Epidermal melanocyte (primary cell): Measurements from ENCODE around the gene MCCC2.
"Not testable (repeated sequence)": the region's sequence is repeated elsewhere in the genome, so short reads cannot be mapped to it uniquely, and the experiment has no call there.

Experiments
- DNase-seq: peaks from one replicate; pipeline ENCODE4 v3.0.0; 2011; ENCODE audit warnings: low spot score; ENCODE audit not compliant: insufficient read length

The MCCC2 gene

DNA sequence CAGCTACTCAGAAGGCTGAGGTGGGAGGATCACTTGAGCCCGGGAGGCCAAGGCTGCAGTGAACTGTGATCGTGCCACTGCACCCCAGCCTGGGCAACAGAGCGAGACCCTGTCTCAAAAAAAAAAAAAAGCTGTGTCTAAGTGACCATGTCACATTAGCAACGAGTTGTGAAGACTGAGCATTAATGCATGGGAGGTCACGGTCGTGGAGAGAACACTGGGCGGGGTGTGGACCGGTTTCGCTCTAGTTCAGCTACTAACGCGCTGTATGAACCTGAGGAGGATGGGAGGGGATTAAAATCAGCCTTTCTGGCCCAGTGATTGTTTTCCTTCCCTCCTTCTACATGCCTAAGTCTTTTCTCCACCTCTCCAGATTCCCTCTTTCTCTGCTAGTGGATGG is 75.2 kb downstream of the MCCC2 start:
- no peak for DNase-seq

DNA sequence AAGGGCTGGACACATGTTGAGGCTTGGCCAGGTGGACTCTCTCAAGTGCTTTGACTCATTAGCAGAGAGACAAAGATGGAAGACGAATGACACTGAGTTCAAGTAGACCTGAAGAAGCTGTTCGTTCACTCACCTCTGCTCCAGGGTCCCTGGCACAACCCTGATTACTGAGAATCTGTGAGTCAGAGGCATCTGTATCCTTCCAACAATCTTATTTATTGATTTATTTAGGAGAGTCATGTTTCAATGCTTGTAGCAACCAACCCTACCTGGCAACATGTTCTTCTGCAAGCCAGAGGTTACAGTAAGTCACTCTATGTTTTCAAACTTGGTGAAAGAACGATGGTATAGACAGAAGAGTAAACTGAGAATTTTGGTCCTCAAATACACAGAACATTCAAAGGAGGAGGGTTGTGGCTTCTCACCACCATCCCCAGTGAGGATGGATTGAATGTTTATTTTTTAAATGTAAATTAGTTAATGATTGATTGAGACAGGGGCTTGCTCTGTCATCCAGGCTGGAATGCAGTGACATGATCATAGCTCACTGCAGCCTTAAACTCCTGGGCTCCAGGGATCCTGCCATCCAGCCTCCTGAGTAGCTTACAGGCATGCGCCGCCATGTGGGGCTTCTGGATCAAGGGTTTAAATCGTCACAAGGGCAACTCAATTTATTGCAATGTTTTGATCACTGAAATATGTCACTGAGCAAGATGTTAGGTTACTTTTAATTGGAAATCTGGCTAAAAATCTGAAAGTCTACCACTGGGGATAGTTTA is 76.2 kb downstream of the MCCC2 start:
- DNase-seq = no peak

DNA sequence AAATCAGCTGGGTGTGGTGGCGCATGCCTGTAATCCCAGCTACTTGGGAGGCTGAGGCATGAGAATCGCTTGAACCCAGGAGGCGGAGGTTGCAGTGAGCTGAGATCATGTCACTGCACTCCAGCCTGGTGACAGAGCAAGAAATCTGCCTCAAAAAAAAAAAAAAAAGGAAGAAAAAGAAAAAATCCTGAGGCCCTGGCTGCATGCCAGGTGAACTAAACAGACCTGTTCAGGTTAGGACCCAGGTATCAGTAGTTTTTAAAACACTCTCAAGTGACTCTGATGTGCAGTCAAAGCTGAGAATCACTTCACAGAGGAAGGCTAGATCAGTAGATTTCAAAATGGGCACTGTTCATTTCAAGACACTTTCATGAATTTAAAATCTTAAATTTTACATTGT is 77.5 kb downstream of the MCCC2 start:
- not testable (repeated sequence) for DNase-seq

DNA sequence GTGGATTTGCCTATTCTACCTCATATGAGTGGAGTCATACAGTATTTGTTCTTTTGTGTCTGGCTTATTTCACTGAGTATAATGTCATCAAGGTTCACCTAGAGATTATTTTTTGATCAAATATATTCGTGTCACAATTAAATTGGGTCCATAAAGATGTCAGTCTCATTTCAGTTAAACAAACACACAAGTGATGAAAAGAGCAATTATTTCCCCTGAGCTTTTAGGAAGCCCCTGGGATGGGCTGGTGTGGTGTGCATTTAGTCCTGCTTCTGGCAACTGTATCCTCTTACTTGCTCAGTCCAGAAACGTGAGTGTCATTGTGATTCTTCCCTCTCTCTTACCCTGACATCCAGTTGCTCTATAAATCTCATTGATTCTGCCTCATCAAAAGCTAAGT is 79.2 kb downstream of the MCCC2 start:
- DNase-seq = no peak

DNA sequence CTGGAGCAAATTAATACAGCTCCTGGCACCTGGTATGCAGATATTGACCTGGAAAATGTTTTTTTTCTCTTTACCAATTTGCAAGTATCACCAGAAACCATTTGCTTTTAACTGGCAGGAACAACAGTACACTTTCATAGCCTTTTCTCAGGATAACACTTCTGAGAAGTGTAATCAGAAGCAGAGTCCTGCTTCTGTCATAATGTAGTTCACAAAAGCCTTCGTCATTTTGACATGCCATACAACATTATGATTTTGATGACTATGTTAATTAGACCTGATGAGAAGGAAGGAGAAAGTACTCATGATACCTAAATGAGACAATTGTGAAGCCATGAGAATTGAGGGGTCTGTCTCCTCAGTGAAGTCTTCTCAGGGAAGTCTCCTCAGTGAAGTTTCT is 90.8 kb downstream of the MCCC2 start:
- no peak for DNase-seq

DNA sequence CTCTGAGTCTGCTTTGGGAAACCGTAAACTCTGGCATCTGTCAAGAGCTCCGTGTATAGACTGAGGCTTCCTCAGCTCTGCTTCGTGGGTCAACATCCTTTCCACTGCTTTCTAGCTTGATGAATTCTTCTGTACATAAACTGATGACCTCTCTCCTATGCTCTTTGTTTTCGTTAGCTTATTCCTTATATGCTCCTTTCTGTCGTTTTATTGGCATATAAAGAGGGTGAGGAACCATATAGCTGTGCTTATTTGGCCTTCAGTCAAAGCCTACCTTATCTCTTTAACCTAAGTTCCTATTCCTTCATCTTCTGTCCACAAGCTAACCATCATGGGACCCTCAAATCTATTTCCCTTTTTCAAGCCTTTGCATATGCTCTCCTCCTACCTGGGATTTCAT is 92.6 kb downstream of the MCCC2 start:
- DNase-seq = no peak

DNA sequence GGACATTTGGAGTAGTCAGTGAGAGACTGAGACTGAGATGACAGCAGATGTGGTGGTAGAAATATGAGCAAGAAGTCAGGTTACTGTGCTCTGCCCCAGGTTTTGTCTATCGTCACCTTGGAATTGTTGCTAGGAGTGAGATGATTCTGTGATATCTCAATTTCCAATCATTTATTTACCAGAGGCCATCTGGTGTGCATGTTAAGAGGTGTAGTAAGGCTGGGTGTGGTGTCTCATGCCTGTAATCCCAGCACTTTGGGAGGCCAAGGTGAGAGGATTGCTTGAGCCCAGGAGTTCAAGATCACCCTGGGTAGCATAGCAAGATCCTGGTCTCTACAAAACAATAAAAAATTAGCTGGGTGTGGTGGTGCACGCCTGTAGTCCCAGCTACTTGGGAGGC is 93.4 kb downstream of the MCCC2 start:
- DNase-seq = no peak

DNA sequence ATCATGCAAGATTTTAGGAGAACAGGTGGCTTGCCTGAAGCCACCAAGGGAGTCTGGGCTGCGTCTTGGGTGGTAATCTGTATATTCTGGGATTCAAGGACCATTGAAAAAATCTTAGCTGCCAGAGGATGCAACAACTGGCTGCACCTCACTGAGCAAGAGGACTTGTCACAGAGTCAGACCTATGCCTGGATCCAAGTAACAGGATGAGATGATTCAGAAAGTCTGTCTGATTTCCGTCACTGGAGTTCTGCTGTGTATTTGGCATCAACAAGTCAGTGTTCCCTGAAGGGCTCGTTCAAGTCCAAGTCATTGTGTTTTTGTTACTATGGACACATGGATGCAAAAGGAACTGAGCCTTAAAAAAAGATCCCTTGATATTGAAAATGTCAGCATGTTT is 94.2 kb downstream of the MCCC2 start:
- no peak for DNase-seq

DNA sequence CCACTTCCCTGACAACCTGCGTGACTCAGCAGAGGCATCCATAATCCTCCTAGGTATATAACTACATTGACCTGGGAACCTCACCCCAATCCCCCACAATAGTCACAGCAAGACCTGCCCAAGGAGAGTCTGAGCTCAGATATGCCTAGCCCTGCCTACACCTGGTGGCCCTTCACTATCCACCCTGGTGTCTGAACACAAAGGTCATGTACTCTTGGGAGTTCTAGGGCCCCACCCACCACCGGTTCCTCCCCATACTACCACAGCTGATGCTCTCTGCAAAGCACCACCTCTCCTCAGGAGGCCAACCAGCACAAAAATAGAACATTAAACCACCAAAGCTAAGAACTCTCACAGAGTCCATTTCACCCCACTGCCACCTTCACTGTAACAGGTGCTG is 97.2 kb downstream of the MCCC2 start:
- DNase-seq = no peak

DNA sequence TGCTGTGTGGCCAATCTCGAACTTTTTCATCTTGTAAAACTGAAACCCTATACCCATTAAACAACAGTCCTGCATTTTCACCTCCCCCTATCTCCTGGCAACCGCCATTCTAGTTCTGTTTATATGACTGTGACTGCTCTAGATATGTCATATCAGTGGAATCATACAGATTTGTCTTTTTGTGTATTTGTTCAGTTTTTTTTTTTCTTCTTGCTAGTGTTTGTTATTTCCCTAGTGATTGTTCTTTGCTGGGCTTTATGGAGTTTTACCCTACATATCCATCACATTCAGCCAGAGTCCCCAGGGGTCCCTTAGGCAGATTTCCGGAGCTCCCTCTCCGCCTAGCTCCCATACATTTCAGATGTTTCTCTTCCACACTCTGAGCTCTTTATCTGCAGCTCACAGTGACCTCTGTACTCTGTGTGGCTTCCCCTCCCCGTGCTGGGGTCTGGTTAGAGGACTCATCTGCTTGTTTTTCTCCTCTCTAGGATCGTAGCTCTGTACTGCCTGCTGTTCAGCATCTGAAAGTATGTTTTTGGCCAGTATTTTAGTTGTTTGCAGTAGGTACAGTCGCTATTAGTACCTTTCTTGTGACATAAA is 106.8 kb downstream of the MCCC2 start:
- no peak for DNase-seq

DNA sequence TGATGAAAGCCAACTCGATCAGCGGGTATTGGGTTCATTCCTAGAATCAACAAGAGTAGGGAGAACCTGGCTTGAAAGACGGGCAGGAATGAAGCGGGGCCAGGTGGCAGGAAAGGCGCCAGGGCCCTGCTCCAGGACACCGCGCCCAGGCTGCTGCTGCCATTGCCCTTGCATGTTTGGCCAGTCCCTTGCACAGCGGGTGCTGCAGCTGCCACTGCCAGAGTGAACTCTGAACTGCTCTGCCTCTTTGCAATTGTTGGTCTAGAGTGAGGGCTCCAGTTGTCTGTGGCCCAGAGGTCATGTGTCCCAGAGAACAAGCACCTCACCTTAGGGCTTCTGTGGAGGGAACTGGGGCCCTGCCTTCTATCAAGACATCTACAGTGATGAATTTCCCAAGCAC is 107.9 kb downstream of the MCCC2 start:
- no peak for DNase-seq

DNA sequence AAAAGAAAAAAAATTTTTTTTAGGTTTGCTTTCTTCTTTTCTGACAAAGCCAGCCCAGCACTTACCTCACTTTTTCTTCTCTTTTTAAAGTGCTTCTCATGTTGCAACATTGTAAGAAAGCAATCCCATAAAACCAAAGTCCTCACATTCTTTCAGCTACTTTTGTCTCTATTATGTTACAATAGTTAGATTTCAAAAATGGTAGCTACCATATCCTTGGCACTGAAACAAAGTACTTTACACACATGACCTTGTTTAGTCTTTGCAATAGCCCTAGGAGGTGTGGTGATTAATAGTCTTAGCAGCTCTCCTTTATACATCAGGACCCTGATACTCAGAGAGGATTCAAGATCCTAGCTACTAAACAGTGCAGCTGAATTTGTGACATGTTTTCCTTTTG is 108.5 kb downstream of the MCCC2 start:
- no peak for DNase-seq

DNA sequence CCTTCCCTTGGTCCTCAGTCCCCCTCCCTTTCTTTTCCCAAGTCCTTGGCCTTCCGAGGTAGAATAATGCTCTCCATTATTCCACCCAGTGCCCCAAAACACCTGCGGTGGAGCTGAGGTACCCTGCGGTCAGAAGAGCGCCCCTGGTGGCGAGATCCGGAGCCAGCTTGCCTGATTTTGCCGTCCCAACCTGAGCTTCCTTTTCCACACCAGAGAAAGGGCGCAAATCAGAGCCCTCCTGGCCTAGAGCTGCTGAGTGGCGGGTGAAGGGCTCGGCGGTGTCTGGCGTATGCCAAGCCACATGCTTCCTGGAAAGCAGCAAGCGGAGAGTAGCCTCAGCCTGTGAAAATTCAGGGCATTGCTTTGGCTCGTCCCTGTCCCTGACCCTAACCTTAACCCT is 110.8 kb downstream of the MCCC2 start:
- DNase-seq = no peak

DNA sequence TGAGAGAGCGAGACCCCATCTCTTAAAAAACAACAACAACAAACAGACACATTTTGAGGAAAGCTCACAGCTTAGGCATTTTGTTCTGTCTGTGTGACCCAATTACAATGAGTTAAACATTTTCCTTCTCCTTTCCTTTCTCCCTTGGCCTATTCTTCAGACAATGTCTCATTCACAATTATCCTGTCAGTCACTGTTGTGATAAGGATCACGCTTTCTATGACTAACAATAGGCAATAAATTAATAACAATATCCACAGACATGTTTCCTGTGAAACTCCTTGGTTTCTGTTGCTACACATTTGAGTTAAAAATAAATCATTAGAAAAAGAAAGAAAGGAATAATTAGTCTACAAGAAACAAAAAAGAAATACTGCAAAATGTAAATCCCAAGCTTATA is 112.1 kb downstream of the MCCC2 start:
- DNase-seq = no peak

DNA sequence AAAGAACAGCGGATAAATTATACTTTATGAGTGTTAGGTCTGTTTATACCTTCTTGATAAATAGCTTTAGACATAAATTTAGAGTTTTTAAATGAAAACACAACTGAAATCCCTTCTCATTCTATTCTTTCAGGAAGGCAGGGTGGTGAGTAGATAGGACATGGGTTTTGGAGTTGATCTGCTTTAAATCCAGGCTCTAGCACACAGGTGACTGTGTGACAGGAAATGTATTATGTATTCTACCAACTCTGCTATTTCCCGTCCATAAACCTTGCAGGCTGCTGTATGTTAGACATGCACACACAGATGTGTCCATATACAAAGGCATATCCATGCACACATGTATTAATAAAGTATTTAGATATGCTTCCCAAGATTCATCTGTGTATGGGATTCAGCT is 112.6 kb downstream of the MCCC2 start:
- DNase-seq = no peak

DNA sequence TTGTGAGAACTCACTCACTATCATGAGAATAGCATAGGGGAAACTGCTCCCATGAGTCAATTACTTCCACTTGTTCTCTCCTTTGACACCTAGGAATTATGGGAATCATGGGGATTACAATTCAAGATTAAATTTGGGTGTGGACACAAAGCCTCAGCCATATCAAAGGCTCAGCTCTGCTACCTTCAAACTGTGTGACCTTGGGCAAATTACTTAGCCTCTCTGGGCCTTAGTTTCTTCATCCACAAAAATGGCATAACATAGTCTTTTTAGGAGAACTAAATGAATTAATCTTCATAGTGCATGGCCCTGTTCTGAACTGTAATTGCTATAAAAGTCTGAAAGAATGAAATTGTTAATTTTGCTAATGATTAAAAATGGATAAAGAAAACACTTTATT is 113.7 kb downstream of the MCCC2 start:
- no peak for DNase-seq

DNA sequence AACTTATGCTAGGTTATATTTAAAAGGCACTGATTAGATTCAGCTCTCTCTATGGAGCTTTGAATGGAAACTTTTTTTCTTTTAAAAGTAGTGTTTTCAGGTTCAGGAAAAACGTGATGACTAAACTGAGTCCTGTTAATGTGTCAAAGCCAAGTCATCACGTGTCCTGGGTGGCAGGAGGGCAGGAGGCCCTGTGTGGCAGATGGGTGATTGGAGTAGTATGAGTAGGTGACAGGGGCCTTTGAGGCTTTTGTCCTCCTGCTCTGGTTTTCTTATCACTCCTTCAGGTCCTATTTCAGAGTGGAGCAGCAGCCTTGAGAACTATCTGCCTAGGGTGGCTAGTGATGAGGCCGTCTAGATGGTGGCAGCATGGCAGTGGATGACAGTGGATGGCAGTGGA is 114.3 kb downstream of the MCCC2 start:
- no peak for DNase-seq

DNA sequence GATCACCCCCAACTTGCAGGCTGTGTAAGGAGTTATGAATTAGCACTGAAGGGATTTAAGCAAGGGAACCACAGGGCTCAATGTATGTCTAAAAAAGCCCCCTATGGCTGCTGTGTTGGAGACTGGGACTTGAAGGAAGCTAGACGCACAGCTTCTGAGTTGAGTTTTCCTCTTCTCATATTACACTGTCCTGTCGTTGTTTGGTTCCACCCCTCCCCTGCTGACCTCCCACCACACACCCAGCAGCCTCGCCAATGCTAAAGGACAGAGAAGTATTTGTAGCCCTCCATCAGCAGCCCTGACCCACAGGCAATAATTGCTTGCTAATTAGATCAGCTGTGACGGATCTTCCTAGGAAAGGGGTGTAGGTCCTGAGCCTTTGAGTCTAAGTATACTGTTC is 116.8 kb downstream of the MCCC2 start:
- DNase-seq = peak; percentile 19

DNA sequence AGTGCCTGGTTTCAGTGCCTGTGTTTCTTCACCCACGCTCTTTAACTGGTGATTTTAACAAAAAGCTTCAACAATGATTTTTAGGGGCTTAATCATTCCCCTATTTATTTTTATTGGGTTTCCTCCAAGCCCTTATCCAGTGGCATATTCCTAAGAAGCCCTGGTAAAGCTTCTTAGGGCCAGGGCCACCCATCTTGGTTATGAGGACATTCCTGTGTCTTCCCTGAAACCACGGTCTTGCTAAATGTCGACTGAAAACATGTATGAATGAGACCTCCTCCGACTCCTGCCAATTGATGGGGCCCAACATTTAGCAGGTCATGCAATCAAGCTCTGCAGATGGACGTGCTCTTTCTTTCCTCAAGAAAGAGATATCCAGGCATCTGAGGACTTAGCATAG is 118.3 kb downstream of the MCCC2 start:
- DNase-seq = no peak

DNA sequence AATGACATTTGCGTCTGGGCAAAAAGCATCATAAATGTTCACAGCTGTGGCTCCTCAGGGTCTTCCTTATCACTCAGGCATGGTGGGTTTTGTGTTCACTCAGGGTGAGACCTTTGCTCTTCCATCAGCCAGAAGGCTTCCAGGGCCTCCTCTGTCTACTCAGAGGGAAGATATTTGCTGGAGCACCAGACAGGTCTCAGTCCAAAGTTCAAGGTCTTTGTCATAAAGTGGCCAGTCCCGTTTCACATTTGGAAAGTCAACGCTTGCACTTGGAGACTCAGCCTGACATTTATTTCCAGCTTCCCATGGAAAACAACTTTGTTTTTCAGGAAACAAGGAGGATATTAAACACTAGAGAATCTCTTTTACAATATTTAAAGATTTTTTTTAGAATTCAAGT is 119.8 kb downstream of the MCCC2 start:
- DNase-seq = no peak
